ENCODE data around the gene M1AP.
"Not testable (repeated sequence)": the region's sequence is repeated elsewhere in the genome, so short reads cannot be mapped to it uniquely, and the experiment has no call there.

M1AP gene

DNA sequence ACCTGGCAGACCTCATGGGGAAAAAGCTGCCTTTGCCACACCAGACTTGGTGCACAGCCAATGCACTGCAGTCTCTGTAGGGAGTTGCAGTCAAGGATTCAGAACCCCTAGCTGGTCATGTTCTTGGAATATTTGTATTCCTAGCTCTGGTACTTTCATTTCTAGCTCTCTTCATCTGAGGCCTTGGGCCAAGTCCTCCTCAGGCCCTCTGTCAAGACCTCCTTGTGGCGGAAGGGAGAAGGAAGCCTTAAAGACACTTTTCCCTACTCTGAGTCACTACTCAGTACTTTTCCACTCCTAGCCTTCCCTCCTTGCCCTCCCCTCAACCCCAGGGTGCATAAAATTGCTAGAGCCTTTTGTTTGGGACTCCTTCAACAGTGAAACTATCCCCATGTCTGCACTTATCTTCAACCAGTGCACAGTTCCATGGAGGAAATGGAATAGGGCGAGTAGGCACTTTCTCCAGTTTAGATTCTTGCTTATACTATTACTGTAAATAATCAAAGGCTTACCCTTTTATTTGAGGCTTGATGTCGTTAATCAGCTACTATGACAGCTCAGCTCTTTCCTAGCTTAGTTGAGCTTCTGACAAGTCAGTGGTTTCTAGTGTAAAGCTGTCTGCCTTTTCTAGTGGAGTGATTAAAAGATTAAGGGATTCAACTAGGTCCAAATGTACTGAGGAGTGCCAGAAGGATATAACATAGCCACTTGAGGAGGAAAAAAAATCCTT lies 15.8 kb downstream of the M1AP start:
- H3K4me3 Mint-ChIP-seq, result no peak overlapping the region
- no peaks in the 10 kb centered on the region for H3K36me3 Mint-ChIP-seq (ENCODE audit: low read depth)
- H3K27me3 Mint-ChIP-seq, result no peaks in the 10 kb centered on the region
- no peaks in the 10 kb centered on the region for H3K4me1 Mint-ChIP-seq (ENCODE audit: low read depth)
- no peak for DNase-seq
- H3K27ac Mint-ChIP-seq, result no peak overlapping the region
- H3K9me3 Mint-ChIP-seq, result no peaks in the 10 kb centered on the region

DNA sequence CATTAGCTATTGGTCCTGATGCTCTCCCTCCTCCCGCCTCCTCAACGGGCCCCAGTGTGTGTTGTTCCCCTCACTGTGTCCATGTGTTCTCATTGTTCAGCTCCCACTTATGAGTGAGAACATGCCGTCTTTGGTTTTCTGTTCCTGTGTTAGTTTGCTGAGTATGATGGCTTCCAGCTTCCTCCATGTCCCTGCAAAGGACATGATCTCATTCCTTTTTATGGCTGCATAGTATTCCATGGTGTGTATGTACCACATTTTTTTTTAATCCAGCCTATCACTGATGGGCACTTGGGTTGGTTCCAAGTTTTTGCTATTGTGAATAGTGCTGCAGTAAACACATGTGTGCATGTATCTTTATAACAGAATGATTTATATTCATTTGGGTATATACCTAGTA lies 17.7 kb downstream of the M1AP start:
- not testable (repeated sequence) for H3K4me1 Mint-ChIP-seq (ENCODE audit: low read depth); H3K27ac Mint-ChIP-seq; H3K9me3 Mint-ChIP-seq; H3K4me3 Mint-ChIP-seq; H3K36me3 Mint-ChIP-seq (ENCODE audit: low read depth); H3K27me3 Mint-ChIP-seq; DNase-seq

DNA sequence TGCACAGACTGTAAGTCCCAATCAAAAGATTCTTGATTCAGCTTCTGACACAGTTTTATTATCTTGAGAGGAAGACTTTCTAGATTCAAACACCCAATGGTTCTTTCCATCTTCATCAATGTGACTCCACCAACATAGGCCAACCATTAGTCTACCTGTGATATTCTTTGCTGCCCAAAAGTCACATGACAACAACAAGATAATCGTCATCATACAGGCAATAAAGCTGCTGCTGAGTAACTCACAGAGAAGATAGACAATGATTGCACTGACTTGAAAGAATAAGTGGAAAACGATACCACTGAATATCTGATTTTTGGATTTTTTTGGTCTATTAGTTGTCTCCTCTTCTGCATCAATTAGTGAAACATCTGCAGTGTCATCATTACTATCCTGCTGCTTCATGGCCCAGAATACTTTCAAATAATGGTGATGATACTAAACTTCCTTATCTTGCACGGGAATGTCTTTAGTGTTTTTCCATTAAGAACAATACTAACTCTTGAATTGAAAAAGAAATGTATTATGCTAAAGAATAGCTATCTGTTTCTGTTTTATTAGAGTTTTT lies 19.5 kb downstream of the M1AP start:
- no peak for DNase-seq
- no peaks in the 10 kb centered on the region for H3K36me3 Mint-ChIP-seq (ENCODE audit: low read depth)
- H3K27ac Mint-ChIP-seq, result no peak overlapping the region
- no peak overlapping the region for H3K4me3 Mint-ChIP-seq
- no peaks in the 10 kb centered on the region for H3K4me1 Mint-ChIP-seq (ENCODE audit: low read depth)
- no peaks in the 10 kb centered on the region for H3K9me3 Mint-ChIP-seq
- H3K27me3 Mint-ChIP-seq, result no peaks in the 10 kb centered on the region

GRCh38 chr2:74625658-74626425 lies 22.3 kb downstream of the M1AP start:
- no peaks in the 10 kb centered on the region for H3K4me1 Mint-ChIP-seq (ENCODE audit: low read depth)
- no peak overlapping the region for H3K27ac Mint-ChIP-seq
- H3K9me3 Mint-ChIP-seq, result no peaks in the 10 kb centered on the region
- no peaks in the 10 kb centered on the region for H3K36me3 Mint-ChIP-seq (ENCODE audit: low read depth)
- no peaks in the 10 kb centered on the region for H3K27me3 Mint-ChIP-seq
- H3K4me3 Mint-ChIP-seq, result no peak overlapping the region
- no peak for DNase-seq

- Mint-ChIP-seq H3K27ac (no peak overlapping the region), H3K4me3 (no peak overlapping the region), H3K27me3 (peaks cover 10% of the 10 kb centered on the region), H3K9me3 (no peaks in the 10 kb centered on the region), H3K36me3 (ENCODE audit: low read depth) (no peaks in the 10 kb centered on the region), H3K4me1 (ENCODE audit: low read depth) (no peaks in the 10 kb centered on the region)
- DNase-seq, result no peak
Measured at GRCh38 chr2:74620671-74621070, 27.5 kb downstream of the M1AP start.

DNA sequence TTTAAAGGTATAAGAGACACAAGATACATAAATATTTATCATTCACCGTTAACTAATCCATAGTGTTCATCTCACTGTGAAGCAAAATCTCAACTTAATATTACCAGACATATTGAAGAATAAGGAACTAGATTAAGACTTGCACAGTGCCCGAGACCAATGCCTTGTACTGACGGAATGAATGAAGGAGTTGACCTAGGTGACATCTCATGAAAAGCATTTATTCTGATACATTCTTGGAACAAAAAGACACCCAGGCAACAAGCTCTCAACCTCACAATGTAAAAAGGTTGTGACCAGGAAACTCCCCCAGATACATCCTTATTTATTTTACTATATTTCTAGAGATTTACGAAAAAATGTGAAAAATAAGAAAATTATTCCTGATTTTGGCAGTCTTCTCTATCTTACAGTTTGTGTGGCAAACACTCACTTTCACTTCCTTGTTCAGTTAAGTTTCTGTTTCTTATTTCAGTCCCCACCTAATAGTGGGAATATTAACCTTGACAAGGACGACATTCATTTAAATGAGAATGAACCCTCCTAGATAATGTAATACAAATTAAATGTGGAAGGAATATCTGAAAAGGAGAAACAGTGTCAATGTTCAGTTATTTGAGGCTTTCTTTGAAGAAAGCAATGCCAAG lies 28.4 kb downstream of the M1AP start:
- H3K4me1 Mint-ChIP-seq (ENCODE audit: low read depth), result no peaks in the 10 kb centered on the region
- peaks cover 19% of the 10 kb centered on the region for H3K27me3 Mint-ChIP-seq
- H3K36me3 Mint-ChIP-seq (ENCODE audit: low read depth), result no peaks in the 10 kb centered on the region
- H3K9me3 Mint-ChIP-seq, result no peaks in the 10 kb centered on the region
- no peak for DNase-seq
- no peak overlapping the region for H3K4me3 Mint-ChIP-seq
- H3K27ac Mint-ChIP-seq, result no peak overlapping the region

- no peaks in the 10 kb centered on the region for H3K36me3 Mint-ChIP-seq (ENCODE audit: low read depth)
- no peaks in the 10 kb centered on the region for H3K9me3 Mint-ChIP-seq
- peaks cover 31% of the 10 kb centered on the region for H3K27me3 Mint-ChIP-seq
- H3K4me1 Mint-ChIP-seq (ENCODE audit: low read depth), result no peaks in the 10 kb centered on the region
- no peak for DNase-seq
- H3K4me3 Mint-ChIP-seq, result no peak overlapping the region
- no peak overlapping the region for H3K27ac Mint-ChIP-seq
Measured at GRCh38 chr2:74618410-74619083, 29.6 kb downstream of the M1AP start.

DNA sequence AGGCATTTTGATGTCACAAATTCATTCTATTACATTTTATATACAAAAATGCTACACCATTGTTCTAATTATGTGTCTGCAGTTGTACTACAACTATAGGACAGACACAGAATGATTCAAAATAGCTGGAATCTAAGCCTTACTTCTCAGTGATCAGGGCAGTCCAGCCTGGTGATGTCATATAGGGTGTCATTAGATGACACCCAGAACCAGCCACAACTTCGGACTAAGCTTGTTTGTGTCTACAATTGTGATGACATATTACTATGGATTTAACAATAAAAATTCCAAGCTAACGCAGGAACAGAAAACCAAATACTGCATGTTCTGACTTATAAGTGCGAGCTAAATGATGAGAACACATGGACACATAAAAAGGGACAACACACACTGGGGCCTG lies 31.0 kb downstream of the M1AP start:
- no peak for DNase-seq
- Mint-ChIP-seq H3K4me3 (no peak overlapping the region), H3K9me3 (no peaks in the 10 kb centered on the region)

GRCh38 chr2:74606927-74607326 lies 41.2 kb downstream of the M1AP start:
- no peaks in the 10 kb centered on the region for H3K36me3 Mint-ChIP-seq (ENCODE audit: low read depth)
- no peak overlapping the region for H3K4me3 Mint-ChIP-seq

More for the DNA sequence above, 31.0 kb downstream of the M1AP start:
- Mint-ChIP-seq H3K36me3 (ENCODE audit: low read depth) (no peaks in the 10 kb centered on the region), H3K4me1 (ENCODE audit: low read depth) (no peaks in the 10 kb centered on the region), H3K27me3 (peaks cover 46% of the 10 kb centered on the region), H3K27ac (no peak overlapping the region)

DNA sequence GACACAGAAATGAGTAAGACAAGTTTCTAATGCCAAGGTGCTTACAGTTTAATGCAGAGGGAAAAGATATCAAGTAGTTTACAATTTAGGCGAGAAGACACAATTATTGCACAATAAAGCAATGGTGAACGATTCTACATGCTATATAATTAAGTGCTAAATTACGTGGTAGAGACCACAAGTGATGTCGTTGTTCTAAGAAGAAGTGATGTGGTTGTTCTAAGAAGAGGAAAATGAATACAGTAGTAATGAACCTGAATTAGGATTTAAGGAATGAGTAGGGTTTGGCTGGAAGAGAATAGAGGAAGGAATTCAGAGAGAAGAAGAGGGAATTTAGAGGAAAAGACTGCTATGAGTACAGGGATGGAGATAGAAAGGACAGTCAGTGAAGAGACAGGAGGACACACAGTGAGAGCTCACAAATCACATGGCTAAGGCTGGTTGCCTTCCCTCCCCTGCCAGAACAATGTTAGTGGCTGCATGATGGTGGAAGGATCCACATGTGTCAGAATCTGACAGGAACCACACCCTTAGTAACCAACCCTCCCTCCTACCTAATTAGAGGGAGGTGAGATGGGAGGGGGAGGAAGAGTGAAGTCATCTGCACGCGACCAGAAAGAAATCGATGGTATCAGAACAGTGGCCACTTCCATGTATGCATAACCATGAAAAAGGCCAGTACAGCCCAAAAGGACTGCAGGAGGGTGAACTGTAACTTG lies 44.7 kb downstream of the M1AP start:
- H3K4me3 Mint-ChIP-seq, result no peak overlapping the region
- H3K27ac Mint-ChIP-seq, result no peak overlapping the region

More at GRCh38 chr2:74606927-74607326, 41.2 kb downstream of the M1AP start:
- Mint-ChIP-seq H3K9me3 (no peaks in the 10 kb centered on the region), H3K27me3 (peaks cover 41% of the 10 kb centered on the region), H3K27ac (no peak overlapping the region), H3K4me1 (ENCODE audit: low read depth) (peaks cover 5% of the 10 kb centered on the region)
- no peak for DNase-seq

GRCh38 chr2:74602586-74603281 lies 45.4 kb downstream of the M1AP start:
- H3K4me1 Mint-ChIP-seq (ENCODE audit: low read depth), result peaks cover 5% of the 10 kb centered on the region
- no peak overlapping the region for H3K27ac Mint-ChIP-seq
- no peaks in the 10 kb centered on the region for H3K9me3 Mint-ChIP-seq
- H3K36me3 Mint-ChIP-seq (ENCODE audit: low read depth), result no peaks in the 10 kb centered on the region
- H3K27me3 Mint-ChIP-seq, result peaks cover 34% of the 10 kb centered on the region
- DNase-seq, result no peak
- no peak overlapping the region for H3K4me3 Mint-ChIP-seq

More for the DNA sequence above, 44.7 kb downstream of the M1AP start:
- H3K36me3 Mint-ChIP-seq (ENCODE audit: low read depth), result no peaks in the 10 kb centered on the region
- peaks cover 34% of the 10 kb centered on the region for H3K27me3 Mint-ChIP-seq
- peaks cover 5% of the 10 kb centered on the region for H3K4me1 Mint-ChIP-seq (ENCODE audit: low read depth)
- no peaks in the 10 kb centered on the region for H3K9me3 Mint-ChIP-seq
- DNase-seq, result no peak

GRCh38 chr2:74599676-74600075 lies 48.5 kb downstream of the M1AP start:
- no peak overlapping the region for H3K27ac Mint-ChIP-seq
- no peaks in the 10 kb centered on the region for H3K9me3 Mint-ChIP-seq
- H3K4me1 Mint-ChIP-seq (ENCODE audit: low read depth), result peaks cover 5% of the 10 kb centered on the region
- H3K4me3 Mint-ChIP-seq, result no peak overlapping the region
- peaks cover 39% of the 10 kb centered on the region for H3K27me3 Mint-ChIP-seq
- no peaks in the 10 kb centered on the region for H3K36me3 Mint-ChIP-seq (ENCODE audit: low read depth)
- no peak for DNase-seq

DNA sequence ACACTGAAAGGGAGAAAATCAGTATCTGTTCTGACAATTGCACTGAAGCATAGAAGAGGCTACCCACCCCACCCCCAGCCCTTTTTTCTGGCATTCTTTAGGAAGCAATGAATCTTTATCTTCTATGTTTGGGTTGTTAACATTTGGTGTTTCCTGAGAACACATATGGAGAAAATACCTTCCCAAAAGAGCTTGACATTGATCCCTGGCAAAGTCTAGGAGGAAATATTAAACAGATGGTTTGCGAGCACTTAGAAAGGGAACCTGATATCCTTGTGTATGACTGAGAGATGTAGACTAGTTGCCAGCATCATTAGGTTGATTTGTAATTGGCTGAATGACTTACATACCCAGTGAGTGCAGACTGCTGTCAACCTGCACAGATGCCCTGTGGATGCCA lies 50.7 kb downstream of the M1AP start:
- H3K27me3 Mint-ChIP-seq, result peaks cover 40% of the 10 kb centered on the region
- no peak for DNase-seq
- H3K9me3 Mint-ChIP-seq, result no peaks in the 10 kb centered on the region
- H3K27ac Mint-ChIP-seq, result no peak overlapping the region
- peaks cover 7% of the 10 kb centered on the region for H3K4me1 Mint-ChIP-seq (ENCODE audit: low read depth)
- H3K4me3 Mint-ChIP-seq, result no peak overlapping the region
- H3K36me3 Mint-ChIP-seq (ENCODE audit: low read depth), result no peaks in the 10 kb centered on the region

Measured in activated T-cell treated with anti-CD3 and anti-CD28 coated beads, Interleukin-2, amount 50 U/mL, for 24 hours (primary cell).